C4-2B (cell line): ENCODE data around the gene GRID1.

Experiments
- CTCF ChIP-seq: fragments of 450-650 bp; conservative IDR thresholded peaks from 2 replicates; pipeline ENCODE4 v1.5.1; 2017; ENCODE audit warnings: mild to moderate bottlenecking
- ZFX ChIP-seq: fragments of 450-650 bp; IDR thresholded peaks from 2 replicates; pipeline ENCODE4 v1.6.1; 2017

GRCh38 chr10:85661123-85661522, 705.5 kb downstream of the GRID1 start:
- TF ChIP-seq CTCF (no peak), ZFX (no peak)
